AG04449 (cell line): ENCODE measurements around the gene SNX27.

Experiments used
- CTCF ChIA-PET: fragments of 350-600 bp; formaldehyde crosslinking; extraction: SDS; loops from one replicate; lab custom pipeline; 2021; ENCODE audit warnings: antibody characterized with exemption; lab: Yijun Ruan, JAX
- POLR2A ChIA-PET: fragments of 400-600, 350-600 bp; formaldehyde crosslinking; extraction: SDS; loops from one replicate; lab custom pipeline; 2020; ENCODE audit warnings: antibody characterized with exemption, inconsistent platforms; lab: Yijun Ruan, JAX
- DNase-seq: peaks from one replicate; pipeline ENCODE4 v3.0.0-alpha.2; 2010; ENCODE audit warnings: low read depth, low spot score
- H3K4me3 ChIP-seq: 2 replicates; pipeline ENCODE4 v1.5.1; 2011; ENCODE audit warnings: low read depth, mild to moderate bottlenecking, control low read depth, low read length
- TF ChIP-seq, protein P1 (sequence below): IDR thresholded peaks from one replicate; pipeline ENCODE4 v1.5.1; 2011; ENCODE audit warnings: mild to moderate bottlenecking, moderate library complexity, low read length, control low read depth, inconsistent platforms; ENCODE audit not compliant: insufficient read depth; ENCODE audit errors: missing control alignments

Gene SNX27

DNA sequence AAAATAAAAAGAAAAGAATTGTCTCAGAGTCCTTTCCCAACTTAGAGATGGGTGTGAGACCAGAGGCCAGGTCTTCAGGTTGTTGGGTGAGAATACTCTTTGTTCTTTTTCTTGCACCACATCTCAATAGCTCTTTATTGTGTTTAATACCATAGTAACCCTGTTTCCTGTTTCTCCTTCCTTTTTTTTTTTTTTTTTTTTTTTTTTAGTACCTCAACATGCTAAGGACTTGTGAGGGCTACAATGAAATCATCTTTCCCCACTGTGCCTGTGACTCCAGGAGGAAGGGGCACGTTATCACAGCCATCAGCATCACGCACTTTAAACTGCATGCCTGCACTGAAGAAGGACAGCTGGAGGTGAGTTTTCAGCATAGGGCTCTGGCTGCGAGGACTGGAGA, 80.4 kb downstream of the SNX27 start:
- ChIA-PET POLR2A (no interaction called here), CTCF (interaction anchor here (1.2 to 4.1 kb wide), 8 partner anchors 11 to 168 kb away, joined by 3 to 33 read pairs (median 8); partner anchors contain the start of gene RIIAD1)
- no peak overlapping the region for H3K4me3 ChIP-seq
- TF ChIP-seq, protein P1, sequence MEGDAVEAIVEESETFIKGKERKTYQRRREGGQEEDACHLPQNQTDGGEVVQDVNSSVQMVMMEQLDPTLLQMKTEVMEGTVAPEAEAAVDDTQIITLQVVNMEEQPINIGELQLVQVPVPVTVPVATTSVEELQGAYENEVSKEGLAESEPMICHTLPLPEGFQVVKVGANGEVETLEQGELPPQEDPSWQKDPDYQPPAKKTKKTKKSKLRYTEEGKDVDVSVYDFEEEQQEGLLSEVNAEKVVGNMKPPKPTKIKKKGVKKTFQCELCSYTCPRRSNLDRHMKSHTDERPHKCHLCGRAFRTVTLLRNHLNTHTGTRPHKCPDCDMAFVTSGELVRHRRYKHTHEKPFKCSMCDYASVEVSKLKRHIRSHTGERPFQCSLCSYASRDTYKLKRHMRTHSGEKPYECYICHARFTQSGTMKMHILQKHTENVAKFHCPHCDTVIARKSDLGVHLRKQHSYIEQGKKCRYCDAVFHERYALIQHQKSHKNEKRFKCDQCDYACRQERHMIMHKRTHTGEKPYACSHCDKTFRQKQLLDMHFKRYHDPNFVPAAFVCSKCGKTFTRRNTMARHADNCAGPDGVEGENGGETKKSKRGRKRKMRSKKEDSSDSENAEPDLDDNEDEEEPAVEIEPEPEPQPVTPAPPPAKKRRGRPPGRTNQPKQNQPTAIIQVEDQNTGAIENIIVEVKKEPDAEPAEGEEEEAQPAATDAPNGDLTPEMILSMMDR, result no peak
- no peak for DNase-seq

DNA sequence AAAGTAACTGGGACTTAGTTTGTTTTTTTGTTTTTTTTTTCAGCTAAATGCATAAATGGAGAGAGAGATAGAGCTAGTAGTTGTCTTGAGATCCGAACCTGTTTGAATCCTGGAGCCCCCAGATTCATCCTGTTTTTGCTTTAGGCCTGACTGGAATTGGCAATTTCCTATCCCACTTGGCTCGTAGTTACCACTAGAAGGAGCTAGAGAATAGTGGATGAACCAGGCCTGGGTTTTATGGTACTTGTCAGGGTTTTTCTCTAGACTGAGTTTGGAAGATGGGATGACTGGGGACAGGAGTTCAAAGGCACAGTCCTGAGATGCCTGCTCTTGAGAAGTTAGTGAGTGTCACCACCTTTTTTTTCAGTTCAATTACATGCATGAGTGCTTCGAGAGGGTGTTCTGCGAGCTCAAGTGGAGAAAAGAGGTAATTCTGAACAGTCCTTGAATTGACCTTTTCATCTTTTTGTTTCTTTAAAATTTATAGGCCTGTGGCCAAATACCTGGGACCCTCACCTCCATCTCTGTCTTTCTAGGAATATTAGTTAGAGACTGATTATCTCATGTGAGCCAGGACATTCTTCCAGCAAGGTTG, 81.3 kb downstream of the SNX27 start:
- no peak for DNase-seq

DNA sequence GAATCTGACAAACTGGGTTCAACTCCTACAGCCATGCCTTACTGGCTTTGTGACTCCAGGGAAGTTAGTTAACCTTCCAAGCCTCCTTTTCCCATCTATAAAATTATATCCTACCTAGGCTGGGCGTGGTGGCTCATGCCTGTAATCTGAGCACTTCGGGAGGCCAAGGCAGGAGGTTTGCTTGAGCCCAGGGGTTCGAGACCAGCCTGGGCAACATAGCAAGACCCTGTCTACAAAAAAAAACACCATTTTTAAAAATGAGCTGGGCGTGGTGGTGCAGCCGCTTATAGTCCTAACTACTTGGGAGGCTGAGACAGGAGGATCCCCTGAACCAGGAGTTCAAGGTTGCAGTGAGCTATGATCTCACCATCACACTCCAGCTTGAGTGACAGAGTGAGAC, 89.7 kb downstream of the SNX27 start:
- POLR2A ChIA-PET, result no interaction called here
- TF ChIP-seq, protein P1, result no peak
- no peak overlapping the region for H3K4me3 ChIP-seq
- no peak for DNase-seq
- CTCF ChIA-PET, result interaction anchor here (1.9 kb wide), 1 partner anchor 9 kb away, joined by 7 read pairs; no protein-coding TSS in a partner anchor

More for the DNA sequence above, 81.3 kb downstream of the SNX27 start:
- ChIA-PET POLR2A (no interaction called here), CTCF (interaction anchor here (0.7 to 4.1 kb wide), 30 partner anchors 8 to 308 kb away, joined by 3 to 33 read pairs (median 4); partner anchors contain the start of genes CELF3, MRPL9 and RIIAD1)
- H3K4me3 ChIP-seq, result no peak overlapping the region
- TF ChIP-seq, protein P1, result peak; percentile 65

DNA sequence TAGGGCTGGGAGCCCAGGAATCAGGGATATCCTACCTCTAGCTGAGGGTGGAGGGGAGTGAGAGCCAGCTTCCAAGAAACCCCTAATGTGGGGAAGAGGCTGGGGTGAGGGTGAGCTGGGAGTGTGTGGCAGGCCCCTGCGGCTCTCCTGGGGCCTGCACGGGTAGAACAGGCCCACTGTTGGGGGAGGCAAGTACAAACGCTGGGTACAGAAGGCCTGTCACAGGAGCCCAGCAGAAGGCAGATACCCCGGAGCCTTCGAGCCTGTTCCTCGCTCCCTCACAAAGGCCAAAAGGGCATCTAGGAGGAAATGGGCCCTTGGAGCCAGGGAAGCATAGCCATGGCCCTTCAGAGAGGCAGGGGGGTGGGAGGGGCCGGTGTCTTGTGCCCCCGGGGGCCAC, 91.1 kb downstream of the SNX27 start:
- TF ChIP-seq, protein P1, result no peak
- no peak for DNase-seq
- POLR2A ChIA-PET, result no interaction called here
- H3K4me3 ChIP-seq, result no peak overlapping the region
- CTCF ChIA-PET, result no interaction called here

DNA sequence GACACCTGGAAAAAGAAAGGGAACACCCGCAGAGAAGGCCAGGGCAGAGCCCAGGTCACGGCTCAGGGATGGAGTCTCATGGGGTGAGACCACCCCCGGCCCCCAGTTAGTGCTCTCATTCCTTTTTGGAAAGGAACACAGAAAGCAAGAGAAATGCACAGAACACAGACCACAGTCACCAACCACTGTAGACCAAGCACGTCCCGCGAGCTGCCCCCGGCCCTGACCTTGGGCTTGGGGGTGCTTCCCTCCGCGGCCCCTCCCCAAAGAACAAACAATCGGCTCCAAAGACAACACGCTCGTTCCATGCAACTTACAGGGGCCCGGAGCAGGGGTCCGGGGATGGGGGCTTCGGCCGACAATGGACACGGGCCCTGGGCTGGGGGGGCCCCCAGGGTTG, 92.0 kb downstream of the SNX27 start:
- TF ChIP-seq, protein P1, result no peak
- DNase-seq, result no peak
- CTCF ChIA-PET, result no interaction called here
- POLR2A ChIA-PET, result no interaction called here
- no peak overlapping the region for H3K4me3 ChIP-seq

DNA sequence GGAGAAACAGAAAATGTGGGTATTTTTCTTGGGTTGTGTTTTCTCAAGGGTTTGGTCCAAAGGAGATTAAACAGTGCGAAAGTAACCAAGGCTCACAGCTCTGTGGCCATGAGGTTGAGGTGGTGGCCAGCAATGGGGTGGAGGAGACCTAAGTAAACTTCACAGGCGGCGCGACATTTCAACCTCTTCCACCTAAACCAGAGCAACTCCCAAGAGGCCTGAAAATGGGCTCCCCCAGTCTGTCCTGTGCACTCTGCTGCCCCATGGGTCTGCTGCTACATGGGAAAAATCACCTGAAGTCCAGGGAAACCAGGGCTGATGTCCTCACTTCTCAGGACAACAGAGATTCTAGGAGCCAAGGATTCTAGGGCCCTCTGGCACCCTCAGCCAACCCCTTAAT, 92.4 kb downstream of the SNX27 start:
- TF ChIP-seq, protein P1, result no peak
- no peak overlapping the region for H3K4me3 ChIP-seq
- CTCF ChIA-PET, result interaction anchor here (4.6 kb wide), 1 partner anchor 11 kb away, joined by 19 read pairs; no protein-coding TSS in a partner anchor
- DNase-seq, result no peak
- POLR2A ChIA-PET, result no interaction called here
